ENCODE measurements around the gene FAM120AOS.
"Not testable (repeated sequence)": the region's sequence is repeated elsewhere in the genome, so short reads cannot be mapped to it uniquely, and the experiment has no call there.

DNA sequence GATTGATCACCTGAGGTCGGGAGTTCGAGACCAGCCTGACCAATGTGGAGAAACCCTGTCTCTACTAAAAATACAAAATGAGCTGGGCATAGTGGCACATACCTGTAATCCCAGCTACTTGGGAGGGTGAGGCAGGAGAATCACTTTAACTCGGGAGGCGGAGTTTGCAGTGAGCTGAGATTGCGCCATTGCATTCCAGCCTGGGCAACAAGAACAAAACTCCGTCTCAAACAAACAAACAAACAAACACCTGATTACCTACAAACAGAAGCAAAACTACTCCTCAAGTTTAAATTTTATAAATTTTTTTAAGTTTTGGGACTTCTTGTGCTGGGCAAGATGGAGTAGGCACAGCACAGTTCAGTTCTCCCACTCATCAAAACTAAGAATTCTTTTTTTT is 14.1 kb downstream of the FAM120AOS start:
- TF ChIP-seq, protein P1, sequence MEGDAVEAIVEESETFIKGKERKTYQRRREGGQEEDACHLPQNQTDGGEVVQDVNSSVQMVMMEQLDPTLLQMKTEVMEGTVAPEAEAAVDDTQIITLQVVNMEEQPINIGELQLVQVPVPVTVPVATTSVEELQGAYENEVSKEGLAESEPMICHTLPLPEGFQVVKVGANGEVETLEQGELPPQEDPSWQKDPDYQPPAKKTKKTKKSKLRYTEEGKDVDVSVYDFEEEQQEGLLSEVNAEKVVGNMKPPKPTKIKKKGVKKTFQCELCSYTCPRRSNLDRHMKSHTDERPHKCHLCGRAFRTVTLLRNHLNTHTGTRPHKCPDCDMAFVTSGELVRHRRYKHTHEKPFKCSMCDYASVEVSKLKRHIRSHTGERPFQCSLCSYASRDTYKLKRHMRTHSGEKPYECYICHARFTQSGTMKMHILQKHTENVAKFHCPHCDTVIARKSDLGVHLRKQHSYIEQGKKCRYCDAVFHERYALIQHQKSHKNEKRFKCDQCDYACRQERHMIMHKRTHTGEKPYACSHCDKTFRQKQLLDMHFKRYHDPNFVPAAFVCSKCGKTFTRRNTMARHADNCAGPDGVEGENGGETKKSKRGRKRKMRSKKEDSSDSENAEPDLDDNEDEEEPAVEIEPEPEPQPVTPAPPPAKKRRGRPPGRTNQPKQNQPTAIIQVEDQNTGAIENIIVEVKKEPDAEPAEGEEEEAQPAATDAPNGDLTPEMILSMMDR (IDR thresholded peaks at IDR 0.05): not testable (repeated sequence)
- TF ChIP-seq POLR2A, POLR2AphosphoS5 (IDR thresholded peaks at IDR 0.05): not testable (repeated sequence)

Data from breast epithelium (tissue), 3 donors.